Measurements from ENCODE around the gene ARHGDIG.

Gene ARHGDIG

GRCh38 chr16:281660-282255, 1.4 kb downstream of the ARHGDIG start:
- DNase-seq, result no peak

- DNase-seq, result no peak
Observed at GRCh38 chr16:282491-282890, 2.1 kb downstream of the ARHGDIG start.

GRCh38 chr16:283033-283805, 2.8 kb downstream of the ARHGDIG start, which contains the start of gene PDIA2:
Gene PDIA2, plus strand, starts transcription at chr16:283164. Its CDS starts 6 bp downstream, at chr16:283170.
- DNase-seq, result no peak

DNA sequence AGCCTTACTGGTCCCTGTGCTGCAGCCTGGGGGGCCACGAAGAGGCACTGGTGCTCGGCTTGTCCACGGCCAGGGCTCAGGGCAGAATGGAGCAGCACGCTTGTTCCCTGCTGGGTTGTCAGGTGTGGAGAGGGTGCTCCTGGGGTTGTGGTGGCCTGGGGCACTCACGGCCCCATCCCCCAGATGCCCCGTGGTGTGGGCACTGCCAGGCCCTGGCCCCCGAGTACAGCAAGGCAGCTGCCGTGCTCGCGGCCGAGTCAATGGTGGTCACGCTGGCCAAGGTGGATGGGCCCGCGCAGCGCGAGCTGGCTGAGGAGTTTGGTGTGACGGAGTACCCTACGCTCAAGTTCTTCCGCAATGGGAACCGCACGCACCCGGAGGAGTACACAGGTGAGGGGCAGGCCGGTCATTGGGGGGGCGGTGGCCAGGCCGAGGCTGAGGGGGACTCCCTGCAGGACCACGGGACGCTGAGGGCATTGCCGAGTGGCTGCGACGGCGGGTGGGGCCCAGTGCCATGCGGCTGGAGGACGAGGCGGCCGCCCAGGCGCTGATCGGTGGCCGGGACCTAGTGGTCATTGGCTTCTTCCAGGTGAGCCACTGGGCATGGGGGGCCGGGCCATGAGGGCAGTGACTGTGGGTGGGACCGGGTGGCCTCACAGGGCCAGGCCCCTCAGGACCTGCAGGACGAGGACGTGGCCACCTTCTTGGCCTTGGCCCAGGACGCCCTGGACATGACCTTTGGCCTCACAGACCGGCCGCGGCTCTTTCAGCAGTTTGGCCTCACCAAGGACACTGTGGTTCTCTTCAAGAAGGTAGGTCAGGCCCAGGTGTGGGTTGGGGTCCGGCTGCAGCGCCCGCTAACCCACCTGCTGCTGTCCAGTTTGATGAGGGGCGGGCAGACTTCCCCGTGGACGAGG, 4.1 kb downstream of the ARHGDIG start:
- no peak for DNase-seq

GRCh38 chr16:285146-286055, 5.0 kb downstream of the ARHGDIG start:
- no peak for DNase-seq

DNA sequence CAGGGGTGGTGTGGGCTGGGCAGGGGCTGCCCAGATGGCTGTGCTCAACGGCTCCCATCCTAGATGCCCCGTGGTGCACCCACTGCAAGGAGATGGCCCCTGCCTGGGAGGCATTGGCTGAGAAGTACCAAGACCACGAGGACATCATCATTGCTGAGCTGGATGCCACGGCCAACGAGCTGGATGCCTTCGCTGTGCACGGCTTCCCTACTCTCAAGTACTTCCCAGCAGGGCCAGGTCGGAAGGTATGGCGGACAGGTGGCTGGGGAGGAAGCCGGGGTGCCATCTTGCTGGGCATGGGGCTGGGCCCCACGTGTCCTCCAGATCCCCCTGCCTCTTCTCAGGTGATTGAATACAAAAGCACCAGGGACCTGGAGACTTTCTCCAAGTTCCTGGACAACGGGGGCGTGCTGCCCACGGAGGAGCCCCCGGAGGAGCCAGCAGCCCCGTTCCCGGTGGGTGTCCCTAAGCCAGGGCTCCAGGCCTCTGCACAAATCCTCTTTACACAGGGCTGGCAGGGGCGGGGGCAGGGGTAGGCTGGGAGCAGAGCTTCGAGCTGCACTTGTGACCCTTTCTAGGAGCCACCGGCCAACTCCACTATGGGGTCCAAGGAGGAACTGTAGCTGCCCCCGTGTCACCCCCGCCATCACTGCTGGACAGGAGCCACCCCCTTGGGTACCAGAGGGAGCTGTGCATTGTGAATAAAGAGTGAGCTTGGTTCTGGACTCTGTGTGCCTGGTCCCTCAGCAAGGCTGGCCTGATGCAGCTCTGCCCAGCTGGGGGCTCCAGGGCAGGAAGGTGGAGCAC, 6.3 kb downstream of the ARHGDIG start:
- no peak for DNase-seq

DNA sequence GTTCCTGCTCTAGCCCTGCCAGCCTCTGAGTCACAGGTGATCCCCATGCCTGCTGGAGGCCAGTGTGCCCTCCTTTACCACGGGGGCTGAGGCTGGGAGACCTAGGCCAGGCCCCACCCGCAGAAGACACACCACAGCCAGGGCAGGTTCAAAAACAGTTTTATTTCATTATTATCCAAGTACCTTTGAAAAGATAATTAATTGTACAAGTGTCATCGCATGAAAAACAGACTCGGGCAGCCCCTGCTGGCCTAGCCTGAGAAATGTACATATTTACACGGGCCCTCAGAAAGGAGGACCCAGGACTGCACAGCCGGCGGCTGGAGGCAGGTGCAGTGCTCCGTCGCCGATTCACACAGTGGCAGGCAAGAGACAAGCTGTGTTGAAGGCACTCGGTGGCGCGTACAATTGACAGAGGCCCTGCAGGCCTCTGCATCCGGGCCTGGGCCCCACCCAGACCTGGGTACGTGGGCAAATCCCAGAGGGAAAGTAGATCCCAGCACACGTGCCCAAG, 7.0 kb downstream of the ARHGDIG start:
- DNase-seq, result no peak

GRCh38 chr16:287981-288920, 7.9 kb downstream of the ARHGDIG start:
- DNase-seq, result no peak

DNA sequence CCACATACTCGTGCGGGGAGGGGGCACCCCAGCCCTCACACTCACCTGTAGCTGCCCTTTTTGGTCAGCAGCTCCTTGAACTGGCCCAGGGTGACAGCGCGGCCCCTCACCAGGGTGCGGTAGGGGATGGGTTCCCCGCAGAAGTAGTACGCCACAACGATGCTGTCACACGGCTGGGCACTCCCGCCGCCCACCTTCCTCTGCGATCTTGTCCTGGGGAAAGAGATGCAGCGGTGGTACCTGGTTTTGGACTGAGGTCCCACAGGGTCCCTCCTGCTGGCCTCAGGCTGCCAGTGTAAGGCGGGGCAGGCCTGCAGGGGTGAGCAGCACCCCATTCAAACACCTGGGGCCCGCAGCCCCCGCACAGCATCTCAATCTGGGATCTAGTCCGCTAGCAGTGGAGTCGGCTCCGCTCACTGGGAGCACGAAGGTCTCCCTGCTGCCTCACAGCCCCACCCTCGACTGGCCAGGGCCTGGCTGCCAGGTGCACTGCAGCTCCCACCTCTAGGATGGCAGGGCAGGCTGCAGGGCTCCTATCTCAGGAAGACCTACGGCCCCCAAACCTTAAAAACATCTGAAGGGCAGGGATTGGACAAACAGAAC, 9.1 kb downstream of the ARHGDIG start:
- no peak for DNase-seq

DNA sequence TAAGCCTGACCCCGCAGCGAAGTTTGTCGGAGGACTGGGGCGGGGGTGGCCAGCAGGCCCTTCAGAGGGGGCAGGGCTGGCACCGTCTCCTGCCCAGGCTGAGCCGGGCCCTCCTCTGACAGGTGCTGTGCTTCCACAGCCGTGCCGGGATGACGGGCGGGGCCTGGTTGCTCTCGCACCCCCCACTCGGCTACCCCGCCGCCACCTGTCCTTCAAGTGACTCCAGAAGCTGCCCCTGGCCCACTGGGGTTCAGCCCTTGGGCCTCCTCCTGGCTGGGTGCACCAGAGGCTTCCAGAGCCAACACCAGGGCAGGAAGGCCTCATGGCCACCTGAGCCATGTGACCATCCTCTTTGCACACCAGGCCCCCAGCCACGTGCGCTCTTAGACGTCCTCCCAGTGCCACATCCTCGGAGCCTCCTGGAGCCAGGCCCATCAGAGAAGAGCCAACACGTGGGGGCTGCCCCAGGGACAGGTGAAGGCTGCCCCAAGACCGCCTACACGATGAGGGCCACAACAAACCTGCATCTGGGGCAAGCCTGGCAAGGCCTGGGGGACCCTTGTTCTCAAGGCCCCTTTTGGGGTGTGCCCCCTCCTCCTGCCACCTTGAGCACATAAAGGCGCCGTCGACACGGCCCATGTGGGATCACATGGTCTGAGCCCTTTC, 9.8 kb downstream of the ARHGDIG start:
- no peak for DNase-seq

- no peak for DNase-seq
Observed at GRCh38 chr16:290681-291405, 10.5 kb downstream of the ARHGDIG start.

- no peak for DNase-seq
Observed at GRCh38 chr16:291539-291938, 11.1 kb downstream of the ARHGDIG start.

- DNase-seq, result no peak
Observed at GRCh38 chr16:293043-293775, 12.8 kb downstream of the ARHGDIG start.

DNA sequence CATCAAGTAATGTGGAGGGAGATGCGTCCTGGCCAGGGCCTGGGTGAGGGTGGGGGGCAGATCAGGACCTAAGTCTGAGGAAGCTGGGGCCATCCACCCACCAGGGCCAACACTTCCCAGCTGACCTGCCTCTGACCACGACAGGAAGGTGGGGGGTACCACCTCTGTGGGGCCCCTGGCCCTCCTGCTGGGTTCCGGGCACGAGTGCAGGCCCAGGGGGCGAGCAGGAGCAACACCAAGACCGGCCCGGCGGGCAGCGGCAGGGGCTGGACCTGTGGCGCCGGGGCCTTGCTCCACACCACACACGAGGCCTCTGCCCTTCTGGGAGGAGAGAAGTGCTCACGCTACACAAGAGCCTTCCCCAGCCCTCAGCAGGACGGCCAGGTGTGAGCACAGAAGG, 15.9 kb downstream of the ARHGDIG start:
- no peak for DNase-seq

DNA sequence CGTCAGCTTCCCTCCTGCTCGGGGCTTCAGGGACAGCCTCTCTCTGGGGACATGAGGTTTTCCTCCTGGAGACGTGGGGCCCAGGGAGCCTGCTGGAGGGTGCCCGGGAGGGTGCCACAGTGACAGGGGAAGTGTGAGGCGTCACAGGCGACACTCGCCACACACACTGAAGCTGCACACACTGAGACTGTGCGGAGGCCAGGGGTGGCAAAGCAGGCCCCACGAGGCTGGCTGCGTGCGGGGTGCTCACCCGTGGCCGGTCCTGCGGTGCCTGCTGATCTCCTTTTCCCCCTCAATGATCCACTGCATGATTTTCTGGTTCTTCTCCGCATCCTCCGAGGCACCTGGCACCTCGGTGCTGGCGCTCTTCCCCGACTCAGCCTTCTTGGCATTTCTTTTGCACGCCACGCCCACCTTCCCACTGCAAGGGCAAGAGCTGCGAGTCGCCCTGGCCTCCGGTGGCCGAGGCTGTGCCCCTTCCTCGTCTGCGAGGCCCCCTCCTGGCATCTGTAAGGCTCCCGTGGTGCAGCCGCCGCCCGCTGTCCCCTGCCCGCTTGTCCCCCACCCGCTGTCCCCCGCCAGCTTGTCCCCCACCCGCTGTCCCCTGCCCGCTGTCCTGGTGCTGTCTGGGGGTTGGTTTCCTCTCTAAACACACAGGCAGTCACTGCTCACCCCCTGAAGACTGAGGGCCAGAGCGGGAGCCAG, 16.6 kb downstream of the ARHGDIG start:
- DNase-seq, result no peak

DNA sequence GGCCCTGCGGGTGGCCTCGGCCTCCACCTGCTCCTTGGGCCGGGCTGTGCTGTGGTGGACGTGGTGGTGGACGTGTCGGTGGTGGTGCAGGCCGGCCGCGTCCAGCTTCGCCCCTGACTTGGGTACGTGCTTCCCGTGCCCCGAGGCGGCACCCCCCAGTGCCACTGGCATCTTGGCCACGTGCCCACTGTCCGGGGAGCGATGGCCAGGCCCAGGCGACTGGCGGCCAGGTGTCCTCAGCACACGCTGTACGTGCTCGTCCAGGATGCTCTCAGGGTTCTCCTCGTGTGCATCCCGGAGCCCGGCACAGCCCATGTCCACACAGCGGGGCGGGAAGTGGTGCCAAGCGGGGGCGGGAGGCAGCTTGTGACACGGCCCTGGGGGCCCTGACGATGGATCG, 17.4 kb downstream of the ARHGDIG start:
- no peak for DNase-seq

- no peak for DNase-seq
Observed at GRCh38 chr16:301235-301634, 20.8 kb downstream of the ARHGDIG start.
